GM08714 (cell line): ENCODE results near the gene AJAP1.

Source experiments
- H3K4me3 ChIP-seq: fragments of 200-500 bp; sonication (Bioruptor generic); 2 replicates; pipeline ENCODE4 v1.5.1; 2014; ENCODE audit warnings: mild to moderate bottlenecking, low read length, inconsistent platforms
- ZNF274 ChIP-seq: IDR thresholded peaks from 2 replicates; pipeline ENCODE4 v1.6.1; 2012; ENCODE audit warnings: mild to moderate bottlenecking, low read depth, low read length

Gene AJAP1

DNA sequence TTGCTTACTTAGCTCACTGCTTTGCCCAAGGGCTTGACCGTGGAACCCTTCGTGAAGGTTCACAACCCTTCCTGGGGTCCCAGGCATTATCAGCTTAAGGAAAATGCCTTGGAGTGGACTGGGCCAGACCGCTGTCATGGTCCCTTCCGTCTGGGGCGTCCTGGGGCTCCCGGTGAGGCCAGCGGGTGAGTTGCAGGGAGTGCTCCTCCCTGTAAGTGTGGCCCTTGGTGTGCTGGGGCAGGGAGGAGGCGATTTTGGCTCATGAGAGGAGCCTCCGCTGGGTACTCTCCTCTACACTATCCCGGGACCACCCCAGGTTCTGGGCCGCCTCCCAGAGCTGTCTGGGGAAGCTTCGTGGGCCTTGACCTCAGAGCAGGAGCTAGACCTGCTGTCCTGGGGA, 48.1 kb downstream of the AJAP1 start:
- no peak overlapping the region for H3K4me3 ChIP-seq
- TF ChIP-seq ZNF274, result no peak

DNA sequence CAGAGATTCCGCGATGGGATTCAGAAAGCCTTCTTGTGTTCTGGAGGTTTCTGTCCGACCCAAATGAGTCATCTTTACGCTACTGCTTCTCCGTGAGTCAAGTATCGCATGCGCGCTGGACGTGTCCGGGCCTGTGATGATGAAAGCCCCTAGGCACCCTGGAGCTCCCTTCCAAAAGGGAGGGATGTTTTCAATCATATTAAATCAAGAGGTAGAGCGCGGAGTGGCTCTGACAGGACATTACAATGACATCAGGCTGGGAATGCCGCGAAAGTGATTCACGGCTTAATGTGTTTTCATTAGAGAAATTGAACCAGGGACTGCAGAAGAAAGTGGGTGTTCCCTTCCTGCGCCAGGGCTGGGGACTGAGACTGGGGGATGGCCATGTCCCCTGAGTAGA, 48.5 kb downstream of the AJAP1 start:
- no peak overlapping the region for H3K4me3 ChIP-seq
- TF ChIP-seq ZNF274, result no peak

DNA sequence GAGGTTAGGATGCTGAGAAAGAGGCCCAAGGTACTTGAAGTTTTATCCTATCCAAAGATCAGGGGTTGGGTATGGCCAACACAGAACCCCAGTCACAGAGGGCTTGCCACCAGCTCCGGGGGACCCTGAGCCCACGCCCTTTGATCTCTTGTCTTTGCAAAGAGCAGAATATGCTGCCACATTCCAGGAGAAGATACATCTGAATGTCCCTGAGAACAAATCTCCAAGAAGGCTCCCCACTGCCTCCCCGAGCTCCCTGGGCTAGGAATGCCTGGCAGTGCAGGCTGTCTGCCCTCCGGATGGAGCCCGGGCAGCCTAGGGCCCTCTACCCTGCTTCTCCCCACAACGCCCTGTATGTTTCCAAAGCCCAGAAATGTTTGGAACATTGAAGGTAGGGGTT, 49.2 kb downstream of the AJAP1 start:
- TF ChIP-seq ZNF274, result no peak
- H3K4me3 ChIP-seq, result no peak overlapping the region

DNA sequence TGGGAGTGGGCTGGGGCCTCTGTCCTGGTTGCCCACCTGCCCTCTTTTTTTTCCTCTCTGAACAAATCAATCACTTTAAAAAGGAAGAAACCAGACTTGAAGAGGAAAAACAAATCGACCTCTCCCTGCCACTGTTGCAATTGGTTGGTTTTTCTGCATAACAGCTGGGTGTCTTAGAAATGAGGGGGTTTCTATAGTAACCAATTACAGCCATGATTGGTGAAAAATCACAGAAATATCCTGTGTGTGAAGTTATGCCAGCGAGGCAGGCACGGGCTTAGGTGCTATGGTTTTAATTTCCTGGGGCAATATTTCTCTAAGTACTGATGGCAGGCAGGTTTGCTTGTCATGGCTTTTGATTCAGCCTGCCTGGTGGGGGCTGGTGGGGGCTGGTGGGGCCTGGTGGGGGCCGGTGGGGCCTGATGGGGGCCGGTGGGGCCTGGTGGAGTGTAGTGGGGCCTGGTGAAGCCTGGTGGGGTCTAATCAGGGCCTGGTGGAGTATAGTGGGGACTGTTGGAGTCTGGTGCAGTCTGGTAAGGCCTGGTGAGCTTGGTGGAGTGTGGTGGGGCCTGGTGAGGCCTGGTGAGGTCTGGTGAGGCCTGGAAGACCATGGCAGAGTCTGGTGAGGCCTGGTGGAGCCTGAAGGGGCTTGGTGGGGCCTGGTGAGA, 54.6 kb downstream of the AJAP1 start:
- H3K4me3 ChIP-seq, result no peak overlapping the region
- TF ChIP-seq ZNF274, result no peak

DNA sequence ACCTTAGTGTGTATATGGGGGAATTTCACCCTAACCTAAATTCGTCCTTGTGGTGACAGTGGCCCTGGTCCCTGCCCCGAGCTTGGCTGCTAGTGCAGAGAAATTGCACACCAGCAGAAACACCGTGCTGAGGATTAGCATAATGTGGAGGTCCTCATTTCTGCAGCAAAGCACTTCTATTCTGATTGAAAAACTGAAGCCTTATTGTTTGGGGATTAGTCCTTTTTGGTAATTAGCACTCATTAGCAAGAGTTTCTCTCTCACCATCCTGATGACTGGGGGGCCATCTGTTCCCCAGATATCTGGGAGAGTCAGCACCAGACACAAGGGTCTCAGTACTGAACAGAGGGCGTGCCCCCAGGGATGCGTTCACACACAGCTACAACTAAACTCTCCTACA, 55.2 kb downstream of the AJAP1 start:
- no peak for TF ChIP-seq ZNF274
- H3K4me3 ChIP-seq, result no peak overlapping the region

DNA sequence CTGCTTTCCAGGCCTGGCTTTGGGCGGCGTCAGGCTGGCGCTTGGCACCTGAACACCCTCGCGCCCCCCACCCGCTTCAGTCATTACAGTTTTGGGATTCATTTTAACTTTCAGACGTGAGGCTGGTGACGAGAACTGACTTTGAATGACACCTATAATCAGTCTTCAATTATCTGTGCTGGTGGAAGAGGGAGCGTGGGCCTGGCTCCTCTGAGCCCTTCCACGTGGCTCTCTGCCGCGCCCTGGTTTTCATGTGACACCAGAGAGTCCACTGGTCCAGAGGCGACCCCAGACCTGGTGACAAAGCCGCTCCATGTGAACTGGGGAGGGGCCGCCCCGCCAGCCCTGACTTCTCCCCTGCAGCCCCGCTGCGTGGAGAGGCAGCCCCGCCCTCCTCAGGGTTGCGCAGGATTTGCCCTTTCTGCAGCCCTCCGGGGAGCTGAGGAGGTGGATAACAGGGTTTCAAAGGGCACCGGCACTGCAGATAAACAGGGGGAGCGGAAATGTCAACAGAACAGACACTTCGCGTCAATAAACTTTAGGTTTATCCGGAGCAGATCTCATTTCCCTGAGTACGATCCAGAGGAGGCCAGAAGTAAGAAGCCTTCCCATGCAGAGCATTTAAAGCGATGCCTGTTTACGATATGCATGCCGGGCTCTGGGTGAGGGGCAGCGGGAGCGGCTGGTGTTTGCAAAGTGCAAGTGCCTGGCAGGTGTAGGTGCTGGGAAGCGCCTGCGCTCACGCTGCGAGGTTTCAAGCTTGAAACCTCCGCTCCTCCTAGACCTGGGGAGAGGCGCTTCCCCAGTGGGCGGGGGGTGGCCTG, 56.4 kb downstream of the AJAP1 start:
- H3K4me3 ChIP-seq, result no peak overlapping the region

DNA sequence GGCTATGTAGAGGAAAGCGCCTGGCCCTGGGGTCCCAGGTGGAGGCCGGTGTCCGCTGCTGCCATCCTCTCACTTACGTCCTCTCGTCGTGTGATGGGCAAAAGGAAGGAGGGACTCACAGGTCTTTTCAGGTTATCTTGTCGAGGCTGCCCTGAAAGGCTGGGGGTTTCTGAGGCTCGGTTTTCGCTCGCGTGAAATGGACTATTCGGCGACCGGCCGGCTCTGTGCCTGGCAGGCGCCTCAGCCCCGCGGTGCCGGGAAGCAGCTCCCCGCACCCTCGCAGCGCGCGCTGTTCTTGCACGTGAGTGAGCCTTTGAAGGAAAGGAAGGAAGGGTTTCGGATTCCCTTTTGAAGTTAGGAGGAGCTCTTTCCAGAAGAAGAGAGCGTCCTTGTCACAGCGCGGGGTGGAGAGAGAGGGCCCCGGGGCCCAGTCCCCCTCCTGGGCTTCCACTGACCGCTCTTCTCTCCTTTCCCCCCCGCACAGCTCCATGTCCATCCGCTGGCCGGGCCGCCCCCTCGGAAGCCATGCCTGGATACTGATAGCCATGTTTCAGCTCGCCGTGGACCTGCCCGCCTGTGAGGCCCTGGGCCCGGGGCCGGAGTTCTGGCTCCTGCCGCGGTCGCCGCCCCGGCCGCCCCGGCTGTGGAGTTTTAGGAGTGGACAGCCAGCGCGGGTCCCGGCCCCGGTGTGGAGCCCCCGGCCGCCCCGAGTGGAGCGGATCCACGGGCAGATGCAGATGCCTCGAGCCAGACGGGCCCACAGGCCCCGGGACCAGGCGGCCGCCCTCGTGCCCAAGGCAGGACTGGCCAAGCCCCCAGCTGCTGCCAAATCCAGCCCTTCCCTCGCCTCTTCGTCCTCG, 57.2 kb downstream of the AJAP1 start:
- H3K4me3 ChIP-seq, result no peak overlapping the region
- TF ChIP-seq ZNF274, result no peak

More for the DNA sequence above, 56.4 kb downstream of the AJAP1 start:
- no peak for TF ChIP-seq ZNF274

DNA sequence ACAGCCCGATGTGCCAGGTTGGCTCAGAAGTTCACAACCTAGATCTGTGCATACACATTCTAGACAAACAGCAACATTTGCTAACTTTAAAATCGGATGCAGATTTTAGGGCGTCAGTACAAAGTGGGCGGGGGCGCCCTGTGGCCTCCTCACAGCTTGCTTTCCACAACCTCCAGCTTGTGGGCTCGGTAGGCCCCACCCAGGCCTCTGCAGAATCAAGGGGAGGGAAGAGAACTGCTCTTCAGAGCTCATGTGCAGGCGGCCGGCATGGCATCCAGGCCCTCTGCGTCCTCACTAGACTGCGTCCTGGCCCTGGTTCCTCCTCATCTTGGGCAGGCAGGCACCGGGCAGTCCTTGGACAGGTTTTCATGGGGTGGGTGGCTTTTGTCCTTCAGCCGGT, 59.3 kb downstream of the AJAP1 start:
- H3K4me3 ChIP-seq, result no peak overlapping the region
- no peak for TF ChIP-seq ZNF274

DNA sequence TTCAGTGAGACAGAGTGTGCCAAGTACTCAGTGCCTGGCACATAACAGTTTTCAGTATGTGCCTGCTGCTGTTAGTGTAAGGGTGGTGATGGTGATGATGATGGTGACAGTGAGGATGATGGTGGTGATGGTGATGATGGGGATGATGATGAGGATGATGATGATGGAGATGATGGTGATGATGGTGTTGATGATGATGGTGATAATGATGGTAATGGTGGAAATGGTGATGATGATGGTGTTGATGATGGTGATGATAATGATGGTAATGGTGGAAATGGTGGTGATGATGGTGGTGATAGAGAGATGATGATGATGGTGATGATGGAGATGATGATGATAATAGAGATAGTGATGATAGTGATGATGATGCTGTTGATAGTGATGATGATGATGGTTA, 62.0 kb downstream of the AJAP1 start:
- H3K4me3 ChIP-seq, result no peak overlapping the region
- TF ChIP-seq ZNF274, result no peak

DNA sequence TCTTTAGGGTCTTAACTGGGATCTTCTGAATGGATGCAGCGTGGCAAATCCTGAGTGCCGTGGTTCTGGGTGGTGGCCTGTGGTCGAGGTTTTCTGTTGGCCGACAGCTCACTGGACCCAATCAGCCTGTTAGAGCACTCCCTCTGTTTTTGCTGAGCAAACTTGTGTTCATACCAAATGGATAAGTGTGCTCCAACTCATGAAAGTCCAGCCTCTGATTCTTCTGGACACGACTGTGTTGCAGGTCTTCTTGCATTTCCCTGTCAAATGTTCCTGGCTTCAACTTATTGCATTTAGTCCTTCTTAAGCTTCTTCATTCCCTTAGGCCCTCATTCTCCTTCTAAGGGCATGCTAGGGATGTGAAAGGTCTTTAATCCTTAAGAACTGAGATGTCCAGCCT, 63.7 kb downstream of the AJAP1 start:
- no peak for TF ChIP-seq ZNF274

DNA sequence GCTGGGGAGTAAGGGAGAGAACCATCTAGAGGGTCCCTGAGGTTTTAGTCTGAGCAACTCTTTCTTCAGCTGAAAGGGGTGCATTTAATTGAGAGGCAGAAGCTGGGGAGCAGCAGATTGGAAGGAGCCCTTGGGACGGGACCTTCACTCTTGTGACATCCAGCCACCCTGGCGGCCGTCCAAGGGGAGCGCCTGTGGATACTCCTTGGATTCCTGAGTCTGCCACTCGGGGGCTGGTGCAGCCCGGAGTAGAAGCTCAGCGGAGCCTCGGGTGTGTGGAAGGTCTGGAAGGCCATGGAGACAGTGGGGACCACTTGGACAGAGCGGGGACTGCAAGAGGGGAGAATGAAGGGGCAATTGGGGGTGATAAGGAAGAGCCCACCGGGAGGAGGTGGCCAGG, 68.7 kb downstream of the AJAP1 start:
- TF ChIP-seq ZNF274, result no peak

More for the DNA sequence above, 63.7 kb downstream of the AJAP1 start:
- no peak overlapping the region for H3K4me3 ChIP-seq

DNA sequence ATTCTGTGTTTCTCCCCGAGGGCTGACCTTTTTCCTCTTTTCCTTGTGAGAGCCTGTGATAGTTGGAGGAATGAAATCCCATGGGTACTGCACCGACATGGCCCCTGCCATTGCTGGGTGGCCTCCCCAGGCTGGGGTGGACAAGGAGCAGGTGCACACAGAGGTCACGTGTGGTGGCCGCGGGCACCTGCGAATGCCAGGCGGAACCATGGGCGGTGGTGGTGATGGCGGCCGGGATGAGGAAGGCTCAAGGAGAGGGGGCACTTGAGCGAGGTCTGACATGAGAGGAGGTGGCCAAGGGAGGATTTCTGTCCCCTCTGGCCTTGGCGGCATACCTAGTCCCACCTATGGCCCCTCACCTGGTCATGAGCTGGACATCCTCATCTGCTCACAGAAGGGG, 69.6 kb downstream of the AJAP1 start:
- TF ChIP-seq ZNF274, result no peak
- H3K4me3 ChIP-seq, result no peak overlapping the region

More for the DNA sequence above, 68.7 kb downstream of the AJAP1 start:
- H3K4me3 ChIP-seq, result no peak overlapping the region

DNA sequence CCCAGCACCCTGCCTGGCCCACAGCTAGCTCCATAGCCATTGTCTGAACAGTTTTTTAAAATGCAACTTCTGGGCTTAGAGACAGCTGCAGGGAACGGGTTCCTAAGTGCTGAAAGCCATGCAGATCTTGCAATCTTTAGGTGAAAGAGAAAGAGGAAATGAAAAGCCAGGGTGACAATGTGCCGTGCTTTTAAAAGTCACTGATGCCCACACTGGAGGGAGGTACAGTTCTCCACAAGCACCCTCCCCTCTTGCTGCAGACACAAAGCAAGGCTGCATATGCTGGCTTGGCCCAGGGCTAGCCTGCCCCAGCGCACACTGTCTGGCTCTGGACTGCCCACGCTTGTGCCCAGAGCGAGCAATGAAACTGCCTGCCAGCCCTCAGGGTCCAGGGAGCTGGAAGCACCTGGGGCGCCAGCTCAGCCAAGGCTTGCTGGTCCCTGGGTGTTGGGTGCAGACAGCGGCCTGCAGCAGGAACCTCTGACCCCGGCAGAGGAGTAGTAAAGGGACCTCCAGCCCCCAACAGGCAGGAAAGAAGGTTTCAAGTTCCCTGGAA, 70.4 kb downstream of the AJAP1 start:
- no peak overlapping the region for H3K4me3 ChIP-seq
- TF ChIP-seq ZNF274, result no peak

DNA sequence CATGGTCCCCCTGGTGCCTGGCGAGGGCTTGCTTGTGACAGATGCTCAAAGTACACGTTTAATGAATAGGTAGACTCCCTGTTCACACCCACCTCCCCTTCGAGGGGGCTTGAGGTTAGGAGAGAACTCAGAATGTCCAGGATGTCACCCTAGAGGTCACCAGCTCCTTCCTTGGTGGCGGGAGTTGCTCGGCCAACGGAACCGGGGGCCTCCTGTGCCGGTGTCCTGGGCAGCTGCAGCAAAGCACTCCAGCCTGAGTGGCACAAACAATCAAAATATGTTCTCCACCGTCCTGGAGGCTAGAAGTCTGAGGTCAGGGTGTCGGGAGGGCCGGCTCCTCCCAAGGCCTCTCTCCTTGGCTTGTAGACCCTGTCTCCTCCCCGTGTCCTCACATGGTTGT, 71.0 kb downstream of the AJAP1 start:
- TF ChIP-seq ZNF274, result no peak
- no peak overlapping the region for H3K4me3 ChIP-seq
